ENCODE data around the gene CDIPT.
A peak's percentile ranks its signal among the peaks of the same experiment; 100 is the strongest.
"Not testable (repeated sequence)": the region's sequence is repeated elsewhere in the genome, so short reads cannot be mapped to it uniquely, and the experiment has no call there.

CDIPT gene

GRCh38 chr16:29858149-29858849, 4.7 kb downstream of the CDIPT start:
- DNase-seq: no peak

GRCh38 chr16:29857133-29857760, 5.8 kb downstream of the CDIPT start:
- DNase-seq: peak; percentile 34

- DNase-seq: no peak
Observed at GRCh38 chr16:29854520-29855100, 8.4 kb downstream of the CDIPT start.

- DNase-seq: peak; percentile 71
Observed at GRCh38 chr16:29852654-29853053, 10.4 kb downstream of the CDIPT start.

GRCh38 chr16:29850998-29851397, 12.0 kb downstream of the CDIPT start:
- no peak for DNase-seq

GRCh38 chr16:29849505-29849904, 13.5 kb downstream of the CDIPT start:
- DNase-seq: no peak

GRCh38 chr16:29848420-29849297, 14.4 kb downstream of the CDIPT start:
- peak; percentile 63 for DNase-seq

- DNase-seq: no peak
Observed at GRCh38 chr16:29845656-29846055, 17.4 kb downstream of the CDIPT start.

- no peak for DNase-seq
Observed at GRCh38 chr16:29844575-29845331, 18.3 kb downstream of the CDIPT start.

GRCh38 chr16:29843931-29844330, 19.1 kb downstream of the CDIPT start:
- DNase-seq: no peak

- no peak for DNase-seq
Observed at GRCh38 chr16:29842732-29843346, 20.2 kb downstream of the CDIPT start.

- no peak for DNase-seq
Observed at GRCh38 chr16:29841631-29842030, 21.4 kb downstream of the CDIPT start.

- DNase-seq: no peak
Observed at GRCh38 chr16:29840240-29840639, 22.8 kb downstream of the CDIPT start.

GRCh38 chr16:29839822-29840221, 23.2 kb downstream of the CDIPT start:
- DNase-seq: no peak

- DNase-seq: no peak
Observed at GRCh38 chr16:29837841-29838240, 25.2 kb downstream of the CDIPT start.

- DNase-seq: no peak
Observed at GRCh38 chr16:29836623-29837022, 26.4 kb downstream of the CDIPT start.

- no peak for DNase-seq
Observed at GRCh38 chr16:29835926-29836325, 27.1 kb downstream of the CDIPT start.

- DNase-seq: no peak
Observed at GRCh38 chr16:29834079-29834478, 28.9 kb downstream of the CDIPT start.

- not testable (repeated sequence) for DNase-seq
Observed at GRCh38 chr16:29833219-29833618, 29.8 kb downstream of the CDIPT start.

- no peak for DNase-seq
Observed at GRCh38 chr16:29831490-29831889, 31.5 kb downstream of the CDIPT start.

GRCh38 chr16:29830774-29831173, 32.3 kb downstream of the CDIPT start:
- DNase-seq: no peak

- no peak for DNase-seq
Observed at GRCh38 chr16:29826342-29826695, 36.7 kb downstream of the CDIPT start.

All from fibroblast of skin of scalp (primary cell).